PC-9 (cell line): Measurements from ENCODE around the gene SRSF12. TPM values are rescaled to one million over a fixed set of nuclear protein-coding genes. Genes with fewer than 3 reads are reported as not detected.

Source experiments
- BruUV-seq: library from RNA; stranded (reverse); fragments of 400-500 nt; replicated peaks from 2 replicates; lab custom pipeline; 2021; lab: Mats Ljungman, UMichigan
- CTCF ChIA-PET: fragments of 300-600 bp; sonication (Branson Sonifier 250); formaldehyde crosslinking; loops from one replicate; lab custom pipeline; 2022; ENCODE audit warnings: antibody characterized with exemption; lab: Charles Lee
- POLR2A ChIA-PET: fragments of 300-600 bp; sonication (Branson Sonifier 250); formaldehyde crosslinking; loops from one replicate; lab custom pipeline; 2022; ENCODE audit warnings: antibody characterized with exemption; ENCODE audit not compliant: unreplicated experiment; lab: Charles Lee
- DNase-seq, 2 experiments: peaks; one replicate each; pipeline versions ENCODE4 v3.0.0 to v3.0.0-alpha.2; 2015 to 2022; ENCODE audit warnings: mixed read lengths in 1 of 2
- H2AFZ ChIP-seq: fragments of 200-600 bp; sonication (generic); 2 replicates; pipeline ENCODE4 v1.8.1; 2017; ENCODE audit warnings: antibody characterized with exemption
- H3F3A ChIP-seq: fragments of 200-600 bp; sonication (generic); 2 replicates; pipeline ENCODE4 v1.8.1; 2017; ENCODE audit warnings: antibody characterized with exemption, mild to moderate bottlenecking, low read depth; ENCODE audit not compliant: insufficient read depth
- H3K27ac ChIP-seq: fragments of 200-600 bp; sonication (generic); 2 replicates; pipeline ENCODE4 v1.6.1; 2016; ENCODE audit warnings: mixed run types
- H3K27me3 ChIP-seq: fragments of 200-600 bp; sonication (generic); 2 replicates; pipeline ENCODE4 v1.6.1; 2016; ENCODE audit warnings: low read depth, mixed run types; ENCODE audit not compliant: insufficient read depth
- H3K36me3 ChIP-seq: fragments of 200-600 bp; sonication (generic); 2 replicates; pipeline ENCODE4 v1.6.1; 2016; ENCODE audit warnings: low read depth, mixed run types
- H3K4me1 ChIP-seq: fragments of 200-600 bp; sonication (generic); replicated peaks from 2 replicates; pipeline ENCODE4 v1.6.1; 2016; ENCODE audit warnings: mixed run types; ENCODE audit not compliant: insufficient read depth
- H3K4me2 ChIP-seq: fragments of 200-600 bp; sonication (generic); 2 replicates; pipeline ENCODE4 v1.6.1; 2017; ENCODE audit warnings: mixed run types
- H3K4me3 ChIP-seq: fragments of 200-600 bp; sonication (generic); 2 replicates; pipeline ENCODE4 v1.6.1; 2016; ENCODE audit warnings: mixed run types
- H3K79me2 ChIP-seq: fragments of 200-600 bp; sonication (generic); 2 replicates; pipeline ENCODE4 v1.6.1; 2017; ENCODE audit warnings: low read depth, mixed run types
- H3K9me2 ChIP-seq: fragments of 200-600 bp; sonication (generic); 2 replicates; pipeline ENCODE4 v1.8.1; 2017; ENCODE audit warnings: mild to moderate bottlenecking; ENCODE audit not compliant: insufficient read depth
- H3K9me3 ChIP-seq: fragments of 200-600 bp; sonication (generic); 2 replicates; pipeline ENCODE4 v1.8.1; 2016; ENCODE audit warnings: low read depth; ENCODE audit not compliant: insufficient read depth
- H4K20me1 ChIP-seq: fragments of 200-600 bp; sonication (generic); 2 replicates; pipeline ENCODE4 v1.8.1; 2017; ENCODE audit not compliant: insufficient read depth
- CTCF ChIP-seq: fragments of 200-600 bp; sonication (generic); conservative IDR thresholded peaks from 2 replicates; pipeline ENCODE4 v1.6.1; 2017; ENCODE audit warnings: mixed run types, antibody characterized with exemption, mild to moderate bottlenecking, moderate library complexity
- EZH2 ChIP-seq: fragments of 200-600 bp; sonication (generic); IDR thresholded peaks from 2 replicates; pipeline ENCODE4 v1.8.0; 2017; ENCODE audit warnings: antibody characterized with exemption, low read depth
- intact Hi-C: fragments of 100-400 bp; cut with micrococcal nuclease; formaldehyde crosslinking; loops from one replicate; pipeline ENCODE4 v1.10.0; 2022; ENCODE audit not compliant: unreplicated experiment
- total RNA-seq: library from RNA; stranded (reverse); gene quantifications from 2 replicates; pipeline ENCODE4 v1.2.3, GENCODE V29; 2021

SRSF12 gene
- total RNA-seq, 1 experiment from 2014 or later = not detected

GRCh38 chr6:89081129-89081422 is 36.8 kb downstream of the SRSF12 start:
- H3F3A ChIP-seq = 0 out of 2 replicates have a peak, but pooled peaks cover 6% of the 10 kb centered on the region
- no peaks in the 10 kb centered on the region; the same call in 1 of the 2 replicates for H3K4me1 ChIP-seq
- H3K79me2 ChIP-seq = peaks cover 27% of the 10 kb centered on the region
- peak overlapping the region; percentile 63 for H3K27ac ChIP-seq
- intact Hi-C loops = loop anchor here (2.0 to 5.0 kb wide), 4 partner anchors 66 to 271 kb away; partner anchors contain the start of genes PM20D2 and UBE2J1
- H3K36me3 ChIP-seq = 0 out of 2 replicates have a peak, but pooled peaks cover 9% of the 10 kb centered on the region
- POLR2A ChIA-PET = interaction anchor here (0.9 to 1.8 kb wide), 2 partner anchors 148 to 218 kb away, joined by 10 to 22 read pairs; no protein-coding TSS in a partner anchor
- BruUV-seq = no TSS peak
- DNase-seq = peak in 1 of 2 experiments; percentile 28
- H2AFZ ChIP-seq = peak overlapping the region; percentile 84
- CTCF ChIA-PET = no interaction called here
- no peaks in the 10 kb centered on the region for H3K9me3 ChIP-seq
- peak overlapping the region; percentile 68 for H3K4me2 ChIP-seq
- no peaks in the 10 kb centered on the region for H3K27me3 ChIP-seq
- TF ChIP-seq CTCF = no peak
- TF ChIP-seq EZH2 = no peak
- no peaks in the 10 kb centered on the region for H3K9me2 ChIP-seq
- peak overlapping the region; percentile 85 for H3K4me3 ChIP-seq
- H4K20me1 ChIP-seq = peaks cover 15% of the 10 kb centered on the region

- intact Hi-C loops = loop anchor here (1.0 to 5.0 kb wide), 5 partner anchors 66 to 289 kb away; partner anchors contain the start of genes PM20D2 and UBE2J1
- peak within 1 kb of the TSS; percentile 98 for H3K4me3 ChIP-seq
- CTCF ChIA-PET = interaction anchor here (0.6 kb wide), 1 partner anchor 98 kb away, joined by 4 read pairs; no protein-coding TSS in a partner anchor
- no peaks in the 10 kb centered on the region for H3K9me3 ChIP-seq
- H3K9me2 ChIP-seq = no peaks in the 10 kb centered on the region
- H3K4me2 ChIP-seq = peak within 1 kb of the TSS; percentile 89
- peaks cover 15% of the 10 kb centered on the region for H4K20me1 ChIP-seq
- peak within 1 kb of the TSS; percentile 95 for H2AFZ ChIP-seq
- 0 out of 2 replicates have a peak, but pooled peaks cover 6% of the 10 kb centered on the region for H3F3A ChIP-seq
- H3K27me3 ChIP-seq = no peaks in the 10 kb centered on the region
- TF ChIP-seq CTCF (no peak), EZH2 (no peak)
- H3K4me1 ChIP-seq = no peaks in the 10 kb centered on the region; the same call in 1 of the 2 replicates
- TSS peak; percentile 46 for BruUV-seq
- peaks cover 27% of the 10 kb centered on the region for H3K79me2 ChIP-seq
- 0 out of 2 replicates have a peak, but pooled peaks cover 9% of the 10 kb centered on the region for H3K36me3 ChIP-seq
- DNase-seq = peak; percentile 91 to 98
- POLR2A ChIA-PET = interaction anchor here (0.5 to 1.8 kb wide), 8 partner anchors 21 to 556 kb away, joined by 3 to 22 read pairs (median 5); no protein-coding TSS in a partner anchor
- H3K27ac ChIP-seq = peak within 1 kb of the TSS; percentile 63
These were observed 37.4 kb downstream of the SRSF12 start, which contains the start of gene PNRC1 for GRCh38 chr6:89080281-89081128. PNRC1 (plus strand) TSS chr6:89080751; CDS start chr6:89080895, 144 bp downstream.
